GM10266 (cell line): ENCODE data around the gene SEC14L6.

ENCODE experiments used
- DNase-seq: peaks from one replicate; pipeline ENCODE4 v3.0.0; 2012; ENCODE audit errors: extremely low spot score
- CTCF ChIP-seq: IDR thresholded peaks from 2 replicates; pipeline ENCODE4 v1.5.1; 2012; ENCODE audit warnings: mild to moderate bottlenecking, low read depth; ENCODE audit not compliant: control insufficient read depth, insufficient read depth; ENCODE audit errors: missing control alignments

The SEC14L6 gene

GRCh38 chr22:30491381-30491780 lies 55.2 kb downstream of the SEC14L6 start:
- DNase-seq = no peak
- no peak for TF ChIP-seq CTCF

- TF ChIP-seq CTCF = no peak
- DNase-seq = no peak
Observed at GRCh38 chr22:30490399-30490798, 56.1 kb downstream of the SEC14L6 start.

GRCh38 chr22:30488121-30488520 lies 58.4 kb downstream of the SEC14L6 start:
- DNase-seq = no peak
- TF ChIP-seq CTCF = no peak

- no peak for DNase-seq
- no peak for TF ChIP-seq CTCF
Observed at GRCh38 chr22:30486661-30487115, 59.9 kb downstream of the SEC14L6 start.

GRCh38 chr22:30486118-30486517 lies 60.4 kb downstream of the SEC14L6 start:
- no peak for DNase-seq
- TF ChIP-seq CTCF = no peak

- TF ChIP-seq CTCF = peak; percentile 93
- peak; percentile 91 for DNase-seq
Observed at GRCh38 chr22:30485362-30485988, 61.1 kb downstream of the SEC14L6 start.

GRCh38 chr22:30483169-30483568 lies 63.4 kb downstream of the SEC14L6 start:
- no peak for DNase-seq
- TF ChIP-seq CTCF = no peak
